ENCODE data around the gene GFOD2. TPM values are rescaled to one million over a fixed set of nuclear protein-coding genes. Genes with fewer than 3 reads are reported as not detected.

GFOD2 gene
- total and polyA plus RNA-seq, 2 donors (not counting 3 experiments of a cell fraction or from before 2014, with no cell fraction given), result 38.1 to 47.5 TPM

GRCh38 chr16:67645397-67646121 lies 73.6 kb downstream of the GFOD2 start:
- no peaks in the 10 kb centered on the region for H3K9me3 ChIP-seq (replicated peaks; ENCODE audit: control insufficient read depth, insufficient read depth, low read length)

More at GRCh38 chr16:67645397-67646121, 73.6 kb downstream of the GFOD2 start:
- no peaks in the 10 kb centered on the region for H3K36me3 ChIP-seq (ENCODE audit: control insufficient read depth in 2 of 2, extremely low read depth in 1 of 2, insufficient read depth in 2 of 2, low read length in 2 of 2)
- no peak for TF ChIP-seq MAX (IDR thresholded peaks at IDR 0.05; ENCODE audit: insufficient read depth, insufficient read length)
- TF ChIP-seq FOS (IDR thresholded peaks at IDR 0.05; ENCODE audit: borderline replicate concordance, insufficient read depth, low read length), result no peak
- no peak for TF ChIP-seq MYC (IDR thresholded peaks at IDR 0.05; ENCODE audit: low read depth, low read length)
- TF ChIP-seq JUN (IDR thresholded peaks at IDR 0.05; ENCODE audit: borderline replicate concordance, insufficient read depth, insufficient read length, low read depth), result no peak
- no peak for TF ChIP-seq GATA2 (IDR thresholded peaks at IDR 0.05; ENCODE audit: insufficient read depth, insufficient read length, low read depth, low read length)
- no peak for TF ChIP-seq POLR2A (IDR thresholded peaks at IDR 0.05; ENCODE audit: low read depth, low read length)
- no peak for TF ChIP-seq POLR2AphosphoS5 (IDR thresholded peaks at IDR 0.05; ENCODE audit: insufficient read depth, low read depth, low read length)
- TF ChIP-seq EZH2 (IDR thresholded peaks at IDR 0.05; ENCODE audit: borderline replicate concordance, low read depth, low read length, severe bottlenecking), result no peak
- TF ChIP-seq CTCF (IDR thresholded peaks at IDR 0.05; ENCODE audit: extremely low read depth in 1 of 2, insufficient read depth in 1 of 2, low read depth in 1 of 2, low read length in 2 of 2), result no peak
- FAIRE-seq (no peak), DNase-seq (ENCODE audit: low read depth, low spot score) (no peak)
- H3K79me2 ChIP-seq (ENCODE audit: control insufficient read depth, insufficient read depth, low read length), result no peaks in the 10 kb centered on the region
- H3K4me2 ChIP-seq (ENCODE audit: insufficient read depth, low read length), result no peak overlapping the region
- intact Hi-C loops (cut with micrococcal nuclease) (no loop called here), dilution Hi-C loops (cut with MboI; ENCODE audit: extremely low pct_ligation_motif_present, low sequenced_read_pairs) (no loop called here)
- H2AFZ ChIP-seq (ENCODE audit: low read depth, low read length), result no peak overlapping the region
- POLR2A ChIA-PET, result interaction anchor here (0.7 kb wide), 1 partner anchor 98 kb away, joined by 3 read pairs; no protein-coding TSS in a partner anchor
- H3K27ac ChIP-seq (ENCODE audit: insufficient read depth, low read depth, low read length), result no peak overlapping the region
- no peaks in the 10 kb centered on the region for H3K9me1 ChIP-seq (replicated peaks; ENCODE audit: control insufficient read depth, extremely low read depth, insufficient read depth, low read length)
- CTCF ChIA-PET, result interaction anchor here (0.5 to 7.7 kb wide), 22 partner anchors 12 to 151 kb away, joined by 3 to 166 read pairs (median 5); partner anchors contain the start of genes ACD, CTCF, ENKD1 and PARD6A
- H3K4me1 ChIP-seq (ENCODE audit: control insufficient read depth, extremely low read depth, insufficient read depth, low read length), result no peaks in the 10 kb centered on the region
- no peaks in the 10 kb centered on the region for H4K20me1 ChIP-seq (replicated peaks; ENCODE audit: control insufficient read depth, extremely low read depth, insufficient read depth, low read length)
- no peak overlapping the region for H3K4me3 ChIP-seq (replicated peaks in 1 of 3; ENCODE audit: insufficient read depth in 1 of 3, low read depth in 1 of 3, low read length in 3 of 3)
- H3K9ac ChIP-seq (replicated peaks; ENCODE audit: extremely low read depth, insufficient read depth, low read length), result no peak overlapping the region
- peaks cover 22 to 29% of the 10 kb centered on the region in 2 experiments for H3K27me3 ChIP-seq (ENCODE audit: control insufficient read depth in 2 of 2, insufficient read depth in 2 of 2, low read length in 2 of 2)
- BruUV-seq (replicated peaks), result no TSS peak
